PC-3 (cell line): ENCODE measurements around the gene PML. TPM values are rescaled to one million over a fixed set of nuclear protein-coding genes. Genes with fewer than 3 reads are reported as not detected.
"Not testable (repeated sequence)": the region's sequence is repeated elsewhere in the genome, so short reads cannot be mapped to it uniquely, and the experiment has no call there.

Experiments used
- ATAC-seq: fragments of 200-7000 bp; cut with Tn5 transposase; 2 replicates; pipeline ENCODE4 v1.9.1; 2020; ENCODE audit warnings: mild to moderate bottlenecking, moderate library complexity
- BruUV-seq: library from RNA; stranded (reverse); fragments of 400-500 nt; replicated peaks from 2 replicates; lab custom pipeline; 2021; lab: Mats Ljungman, UMichigan
- CTCF ChIA-PET: fragments of 300-600 bp; sonication (Branson Sonifier 250); formaldehyde crosslinking; loops from one replicate; lab custom pipeline; 2022; ENCODE audit warnings: antibody characterized with exemption; lab: Charles Lee
- POLR2A ChIA-PET: fragments of 300-600 bp; sonication (Branson Sonifier 250); formaldehyde crosslinking; loops from one replicate; lab custom pipeline; 2022; ENCODE audit warnings: antibody characterized with exemption; ENCODE audit not compliant: unreplicated experiment; lab: Charles Lee
- DNase-seq: peaks from one replicate; pipeline ENCODE4 v3.0.0-alpha.2; 2015
- H2AFZ ChIP-seq: fragments of 300-600 bp; sonication (generic); 2 replicates; pipeline ENCODE4 v1.6.0; 2016; ENCODE audit warnings: antibody characterized with exemption, low read length
- H3F3A ChIP-seq: fragments of 300-600 bp; sonication (generic); one replicate; pipeline ENCODE4 v1.6.0; 2017; ENCODE audit warnings: antibody characterized with exemption, low read length, control low read depth, mild to moderate bottlenecking; ENCODE audit not compliant: unreplicated experiment
- H3K27ac ChIP-seq: fragments of 300-600 bp; sonication (generic); 2 replicates; pipeline ENCODE4 v1.5.1; 2016; ENCODE audit warnings: mild to moderate bottlenecking, low read length
- H3K27me3 ChIP-seq: fragments of 300-600 bp; sonication (generic); 2 replicates; pipeline ENCODE4 v1.6.1; 2016; ENCODE audit warnings: low read length, mixed read lengths
- H3K36me3 ChIP-seq: fragments of 300-600 bp; sonication (generic); 2 replicates; pipeline ENCODE4 v1.6.1; 2016; ENCODE audit warnings: low read depth, mixed run types, low read length, mixed read lengths
- H3K4me1 ChIP-seq: fragments of 300-600 bp; sonication (generic); 2 replicates; pipeline ENCODE4 v1.5.1; 2016; ENCODE audit warnings: low read length; ENCODE audit not compliant: insufficient read depth
- H3K4me2 ChIP-seq: fragments of 300-600 bp; sonication (generic); 2 replicates; pipeline ENCODE4 v1.6.0; 2016; ENCODE audit warnings: low read length
- H3K4me3 ChIP-seq: fragments of 300-600 bp; sonication (generic); 2 replicates; pipeline ENCODE4 v1.5.1; 2016; ENCODE audit warnings: mild to moderate bottlenecking, low read length, mixed read lengths
- H3K79me2 ChIP-seq: fragments of 300-600 bp; sonication (generic); 2 replicates; pipeline ENCODE4 v1.6.1; 2017; ENCODE audit warnings: low read length, mixed read lengths
- H3K9ac ChIP-seq: fragments of 300-600 bp; sonication (generic); 2 replicates; pipeline ENCODE4 v1.6.0; 2016; ENCODE audit warnings: mild to moderate bottlenecking, low read length
- H3K9me2 ChIP-seq: fragments of 300-600 bp; sonication (generic); replicated peaks from 2 replicates; pipeline ENCODE4 v1.6.1; 2016; ENCODE audit warnings: mixed run types, low read length, mixed read lengths
- H3K9me3 ChIP-seq: fragments of 300-600 bp; sonication (generic); 2 replicates; pipeline ENCODE4 v1.6.1; 2016; ENCODE audit warnings: low read length, mixed read lengths
- H4K20me1 ChIP-seq: fragments of 300-600 bp; sonication (generic); 2 replicates; pipeline ENCODE4 v1.6.1; 2016; ENCODE audit warnings: low read length, mixed read lengths
- EZH2 ChIP-seq: fragments of 300-600 bp; sonication (generic); IDR thresholded peaks from one replicate; pipeline ENCODE4 v1.6.1; 2017; ENCODE audit warnings: antibody characterized with exemption, mild to moderate bottlenecking, low read length; ENCODE audit not compliant: unreplicated experiment
- EZH2phosphoT487 ChIP-seq: fragments of 300-600 bp; sonication (generic); IDR thresholded peaks from 2 replicates; pipeline ENCODE4 v1.6.1; 2018; ENCODE audit warnings: mild to moderate bottlenecking, antibody characterized with exemption, low read length, borderline replicate concordance
- intact Hi-C: fragments of 100-400 bp; cut with micrococcal nuclease; formaldehyde crosslinking; loops from 2 replicates; pipeline ENCODE4 v1.9.0; 2023
- total RNA-seq: library from RNA; depleted of rRNA; stranded (reverse); fragments of >200 nt; gene quantifications from 2 replicates; pipeline ENCODE4 v1.2.3, GENCODE V29; 2014
- TF ChIP-seq, protein P1 (sequence below): fragments of 300-600 bp; sonication (generic); conservative IDR thresholded peaks from 2 replicates; pipeline ENCODE4 v1.5.1; 2017; ENCODE audit warnings: antibody characterized with exemption, low read depth, mild to moderate bottlenecking, low read length

Gene PML
- total RNA-seq, 1 experiment from 2014 or later = 18.7 TPM

DNA sequence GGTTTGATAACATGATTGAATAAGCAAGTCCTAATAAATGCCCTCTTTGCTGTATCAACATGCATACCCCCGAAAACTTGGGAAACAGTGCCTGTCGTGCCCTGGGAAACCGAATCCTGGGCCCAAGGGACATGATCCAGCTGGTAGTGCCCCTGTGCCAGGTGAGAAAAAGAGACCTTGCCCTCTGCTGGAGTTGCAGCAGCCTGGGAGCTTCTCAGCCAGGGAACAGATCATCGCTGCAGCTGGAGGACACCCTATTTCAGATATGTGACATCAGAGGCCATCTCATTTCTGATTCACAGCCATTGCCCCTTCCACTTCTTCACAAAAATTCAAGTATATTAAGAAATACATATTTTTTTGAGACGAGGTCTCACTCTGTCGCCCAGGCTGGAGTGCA is 34.7 kb upstream of the PML start:
- H3K9me2 ChIP-seq = no peaks in the 10 kb centered on the region
- H3K9me3 ChIP-seq = no peaks in the 10 kb centered on the region
- peak overlapping the region; percentile 70 for H3K4me2 ChIP-seq
- H3K27ac ChIP-seq = peak overlapping the region; percentile 97
- H3K27me3 ChIP-seq = no peaks in the 10 kb centered on the region
- no peak overlapping the region for H3K9ac ChIP-seq
- no peak overlapping the region for H2AFZ ChIP-seq
- intact Hi-C loops = loop anchor here (5.0 kb wide), 1 partner anchor 62 kb away; no protein-coding TSS in a partner anchor
- CTCF ChIA-PET = interaction anchor here (0.8 kb wide), 1 partner anchor 23 kb away, joined by 3 read pairs; no protein-coding TSS in a partner anchor
- peaks cover 18% of the 10 kb centered on the region for H3F3A ChIP-seq
- POLR2A ChIA-PET = interaction anchor here (0.6 kb wide), 1 partner anchor 89 kb away, joined by 11 read pairs; no protein-coding TSS in a partner anchor
- DNase-seq (no peak), ATAC-seq (no peak)
- TF ChIP-seq EZH2phosphoT487 = no peak
- TF ChIP-seq, protein P1, sequence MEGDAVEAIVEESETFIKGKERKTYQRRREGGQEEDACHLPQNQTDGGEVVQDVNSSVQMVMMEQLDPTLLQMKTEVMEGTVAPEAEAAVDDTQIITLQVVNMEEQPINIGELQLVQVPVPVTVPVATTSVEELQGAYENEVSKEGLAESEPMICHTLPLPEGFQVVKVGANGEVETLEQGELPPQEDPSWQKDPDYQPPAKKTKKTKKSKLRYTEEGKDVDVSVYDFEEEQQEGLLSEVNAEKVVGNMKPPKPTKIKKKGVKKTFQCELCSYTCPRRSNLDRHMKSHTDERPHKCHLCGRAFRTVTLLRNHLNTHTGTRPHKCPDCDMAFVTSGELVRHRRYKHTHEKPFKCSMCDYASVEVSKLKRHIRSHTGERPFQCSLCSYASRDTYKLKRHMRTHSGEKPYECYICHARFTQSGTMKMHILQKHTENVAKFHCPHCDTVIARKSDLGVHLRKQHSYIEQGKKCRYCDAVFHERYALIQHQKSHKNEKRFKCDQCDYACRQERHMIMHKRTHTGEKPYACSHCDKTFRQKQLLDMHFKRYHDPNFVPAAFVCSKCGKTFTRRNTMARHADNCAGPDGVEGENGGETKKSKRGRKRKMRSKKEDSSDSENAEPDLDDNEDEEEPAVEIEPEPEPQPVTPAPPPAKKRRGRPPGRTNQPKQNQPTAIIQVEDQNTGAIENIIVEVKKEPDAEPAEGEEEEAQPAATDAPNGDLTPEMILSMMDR = no peak
- TF ChIP-seq EZH2 = no peak
- H4K20me1 ChIP-seq = no peaks in the 10 kb centered on the region
- BruUV-seq = no TSS peak
- H3K4me3 ChIP-seq = no peak overlapping the region
- peaks cover 58% of the 10 kb centered on the region for H3K79me2 ChIP-seq
- peaks cover 62% of the 10 kb centered on the region for H3K4me1 ChIP-seq
- H3K36me3 ChIP-seq = no peaks in the 10 kb centered on the region

DNA sequence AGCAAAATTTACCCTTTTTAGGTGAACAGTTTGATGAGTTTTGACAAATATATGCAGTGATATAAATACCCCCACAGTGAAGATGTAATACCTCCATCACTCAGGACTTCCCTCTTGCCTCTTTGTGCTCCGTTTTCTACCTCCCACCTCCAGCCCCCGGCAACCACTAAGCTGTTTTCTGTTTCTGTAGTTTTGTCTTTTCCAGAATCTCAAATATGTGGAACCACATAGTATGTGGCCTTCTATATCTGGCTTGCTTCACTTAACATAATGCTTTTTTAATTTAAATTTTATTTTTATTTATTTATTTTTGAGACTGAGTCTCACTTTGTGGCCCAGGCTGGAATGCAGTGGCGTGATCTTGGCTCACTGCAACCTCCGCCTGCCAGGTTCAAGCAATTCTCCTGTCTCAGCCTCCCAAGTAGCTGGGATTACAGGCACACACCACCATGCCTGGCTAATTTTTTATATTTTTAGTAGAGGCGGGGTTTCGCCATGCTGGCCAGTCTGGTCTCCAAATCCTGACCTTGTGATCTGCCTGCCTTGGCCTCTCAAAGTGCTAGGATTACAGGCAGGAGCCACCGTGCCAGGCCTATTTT is 33.9 kb upstream of the PML start:
- H3K27me3 ChIP-seq, H3K4me3 ChIP-seq, H3K9me3 ChIP-seq, H3K27ac ChIP-seq, H2AFZ ChIP-seq, CTCF ChIA-PET, POLR2A ChIA-PET, H3K9me2 ChIP-seq, H4K20me1 ChIP-seq, H3K9ac ChIP-seq, BruUV-seq, ATAC-seq, H3K4me2 ChIP-seq, intact Hi-C loops, H3K36me3 ChIP-seq, DNase-seq: not testable (repeated sequence)
- Histone ChIP-seq H3K79me2 (peaks cover 61% of the 10 kb centered on the region), H3F3A (peaks cover 17% of the 10 kb centered on the region), H3K4me1 (peaks cover 65% of the 10 kb centered on the region)

GRCh38 chr15:73962433-73962832 is 32.1 kb upstream of the PML start:
- no peak overlapping the region for H3K27ac ChIP-seq
- H3K4me3 ChIP-seq = no peak overlapping the region
- H3K9me3 ChIP-seq = no peaks in the 10 kb centered on the region
- peaks cover 63% of the 10 kb centered on the region for H3K4me1 ChIP-seq
- H3F3A ChIP-seq = peaks cover 8% of the 10 kb centered on the region
- H3K9ac ChIP-seq = no peak overlapping the region
- no peaks in the 10 kb centered on the region for H3K36me3 ChIP-seq
- ATAC-seq (no peak), DNase-seq (no peak)
- H4K20me1 ChIP-seq = no peaks in the 10 kb centered on the region
- H3K79me2 ChIP-seq = peaks cover 54% of the 10 kb centered on the region
- TF ChIP-seq, protein P1 = no peak
- TF ChIP-seq EZH2 (no peak), EZH2phosphoT487 (no peak)
- no peak overlapping the region for H3K4me2 ChIP-seq
- no peaks in the 10 kb centered on the region for H3K9me2 ChIP-seq
- BruUV-seq = no TSS peak
- ChIA-PET CTCF (no interaction called here), POLR2A (no interaction called here)
- no peak overlapping the region for H2AFZ ChIP-seq
- H3K27me3 ChIP-seq = no peaks in the 10 kb centered on the region
- intact Hi-C loops = no loop called here
